ENCODE data around the gene NFILZ. TPM values are rescaled to one million over a fixed set of nuclear protein-coding genes. Genes with fewer than 3 reads are reported as not detected.
A peak's percentile ranks its signal among the peaks of the same experiment; 100 is the strongest.

NFILZ gene
- total RNA-seq, 1 donor from 2014 or later: not detected

GRCh38 chr19:8600064-8600463, 30.4 kb upstream of the NFILZ start:
- Mint-ChIP-seq H3K9me3 (no peaks in the 10 kb centered on the region), H3K27ac (no peak overlapping the region), H3K4me3 (no peak overlapping the region), H3K4me1 (ENCODE audit: unreplicated experiment) (no peaks in the 10 kb centered on the region), H3K27me3 (no peaks in the 10 kb centered on the region), H3K36me3 (peaks cover 7% of the 10 kb centered on the region)
- DNase-seq (ENCODE audit: extremely low spot score, unreplicated experiment): no peak
- no peak for TF ChIP-seq CTCF (conservative IDR thresholded peaks at IDR 0.05)

GRCh38 chr19:8600816-8601215, 29.6 kb upstream of the NFILZ start:
- Mint-ChIP-seq H3K4me1 (ENCODE audit: unreplicated experiment) (no peaks in the 10 kb centered on the region), H3K27me3 (no peaks in the 10 kb centered on the region), H3K9me3 (no peaks in the 10 kb centered on the region), H3K4me3 (no peak overlapping the region), H3K36me3 (peaks cover 7% of the 10 kb centered on the region), H3K27ac (no peak overlapping the region)
- no peak for TF ChIP-seq CTCF (conservative IDR thresholded peaks at IDR 0.05)
- DNase-seq (ENCODE audit: extremely low spot score, unreplicated experiment): no peak

- Mint-ChIP-seq H3K36me3 (peaks cover 10% of the 10 kb centered on the region), H3K27ac (no peak overlapping the region), H3K4me3 (no peak overlapping the region)
These were observed 28.6 kb upstream of the NFILZ start for GRCh38 chr19:8601796-8602195.

GRCh38 chr19:8605514-8605913, 24.9 kb upstream of the NFILZ start:
- peaks cover 26% of the 10 kb centered on the region for H3K4me1 Mint-ChIP-seq (ENCODE audit: unreplicated experiment)
- no peak overlapping the region for H3K27ac Mint-ChIP-seq
- TF ChIP-seq CTCF (conservative IDR thresholded peaks at IDR 0.05): no peak
- no peak for DNase-seq (ENCODE audit: extremely low spot score, unreplicated experiment)
- H3K27me3 Mint-ChIP-seq: peaks cover 10% of the 10 kb centered on the region
- peaks cover 14% of the 10 kb centered on the region for H3K36me3 Mint-ChIP-seq
- no peaks in the 10 kb centered on the region for H3K9me3 Mint-ChIP-seq
- no peak overlapping the region for H3K4me3 Mint-ChIP-seq

More at GRCh38 chr19:8601796-8602195, 28.6 kb upstream of the NFILZ start:
- Mint-ChIP-seq H3K9me3 (no peaks in the 10 kb centered on the region), H3K4me1 (ENCODE audit: unreplicated experiment) (peaks cover 3% of the 10 kb centered on the region), H3K27me3 (peaks cover 3% of the 10 kb centered on the region)
- DNase-seq (ENCODE audit: extremely low spot score, unreplicated experiment): no peak
- no peak for TF ChIP-seq CTCF (conservative IDR thresholded peaks at IDR 0.05)

GRCh38 chr19:8607386-8607785, 23.0 kb upstream of the NFILZ start:
- no peaks in the 10 kb centered on the region for H3K9me3 Mint-ChIP-seq
- H3K4me1 Mint-ChIP-seq (ENCODE audit: unreplicated experiment): peaks cover 26% of the 10 kb centered on the region
- TF ChIP-seq CTCF (conservative IDR thresholded peaks at IDR 0.05): no peak
- H3K4me3 Mint-ChIP-seq: peak overlapping the region; percentile 54
- no peak for DNase-seq (ENCODE audit: extremely low spot score, unreplicated experiment)
- H3K36me3 Mint-ChIP-seq: peaks cover 14% of the 10 kb centered on the region
- H3K27ac Mint-ChIP-seq: peak overlapping the region; percentile 39
- H3K27me3 Mint-ChIP-seq: peaks cover 10% of the 10 kb centered on the region

- H3K27ac Mint-ChIP-seq: peak overlapping the region; percentile 48
- no peak for TF ChIP-seq CTCF (conservative IDR thresholded peaks at IDR 0.05)
- peaks cover 26% of the 10 kb centered on the region for H3K4me1 Mint-ChIP-seq (ENCODE audit: unreplicated experiment)
- peaks cover 7% of the 10 kb centered on the region for H3K36me3 Mint-ChIP-seq
- H3K9me3 Mint-ChIP-seq: no peaks in the 10 kb centered on the region
- DNase-seq (ENCODE audit: extremely low spot score, unreplicated experiment): no peak
- H3K27me3 Mint-ChIP-seq: peaks cover 10% of the 10 kb centered on the region
- peak overlapping the region; percentile 84 for H3K4me3 Mint-ChIP-seq
These were observed 21.5 kb upstream of the NFILZ start for GRCh38 chr19:8608941-8609278.
